Upper lobe of left lung (tissue), 6 donors: ENCODE results near the gene VPS18. TPM values are rescaled to one million over a fixed set of nuclear protein-coding genes. Genes with fewer than 3 reads are reported as not detected.
A peak's percentile ranks its signal among the peaks of the same experiment; 100 is the strongest.

Source experiments
- ATAC-seq, 2 donors: fragments of 200-7000 bp; cut with Tn5 transposase; one replicate each; pipeline ENCODE4 v1.9.1; 2022; ENCODE audit warnings: mild to moderate bottlenecking in 2 of 2, moderate library complexity in 2 of 2; ENCODE audit not compliant: low FRiP score in 2 of 2
- DNase-seq, 2 donors: peaks; one replicate each; pipeline ENCODE4 v3.0.0-alpha.2; 2019 to 2020
- H3K27ac ChIP-seq, 4 donors: fragments of 200-600 bp; sonication (generic); one replicate each; pipeline ENCODE4 v1.5.1; 2016 to 2019
- H3K27me3 ChIP-seq, 4 donors: fragments of 200-600 bp; sonication (generic); one replicate each; pipeline ENCODE4 v1.5.1; 2017 to 2019
- H3K36me3 ChIP-seq, 4 donors: fragments of 200-600 bp; sonication (generic); one replicate each; pipeline ENCODE4 v1.5.1; 2016 to 2019
- H3K4me1 ChIP-seq, 4 donors: fragments of 200-600 bp; sonication (generic); one replicate each; pipeline ENCODE4 v1.5.1; 2018 to 2019
- H3K4me3 ChIP-seq, 4 donors: fragments of 200-600 bp; sonication (generic); one replicate each; pipeline ENCODE4 v1.5.1; 2017 to 2019; ENCODE audit warnings: mild to moderate bottlenecking in 2 of 4, moderate library complexity in 1 of 4
- H3K9me3 ChIP-seq, 4 donors: fragments of 200-600 bp; sonication (generic); one replicate each; pipeline ENCODE4 v1.5.1; 2018 to 2019
- EP300 ChIP-seq, 4 donors: sonication (generic); formaldehyde crosslinking; IDR thresholded peaks; one replicate each; pipeline ENCODE4 v1.5.1; 2017; ENCODE audit warnings: antibody characterized with exemption in 4 of 4, control low read depth in 2 of 4
- POLR2A ChIP-seq, 4 donors: fragments of 450-650 bp; IDR thresholded peaks; one replicate each; pipeline ENCODE4 v1.5.1; 2016 to 2017; ENCODE audit warnings: antibody characterized with exemption in 4 of 4, mild to moderate bottlenecking in 2 of 4
- POLR2AphosphoS5 ChIP-seq, 2 donors: sonication (generic); formaldehyde crosslinking; IDR thresholded peaks; one replicate each; pipeline ENCODE4 v1.5.1; 2017; ENCODE audit warnings: antibody characterized with exemption in 2 of 2
- WGBS, 2 donors: methylation state at CpG; one replicate each; pipeline ENCODE4 v1.1.5; 2017 to 2018; 5-methylcytosine and 5-hydroxymethylcytosine counted together
- total RNA-seq, 6 donors: library from RNA; depleted of rRNA in 4 of 6; stranded (reverse); fragments of >200 nt in 4 of 6; gene quantifications; one replicate each; pipeline versions ENCODE4 v1.1.0 to v1.2.1, GENCODE V29; 2016 to 2021
- TF ChIP-seq, protein P1 (sequence below), 6 experiments: fragments of 450-650 bp in 4 of 6; fragments of 200-600 bp in 2 of 6; sonication (generic) in 2 of 6; IDR thresholded peaks; one replicate each; pipeline ENCODE4 v1.5.1; 2016 to 2019; ENCODE audit warnings: antibody characterized with exemption in 6 of 6
- donor health status: DM: no; HTN: no; CAD: no; lungs with moderate emphysema.
- donor health status: DM: no; HTN: yes; CAD: no; lungs with severe emphysema.

VPS18 gene
- total RNA-seq, 6 donors from 2014 or later: 19.9 to 43.2 (median 29.2) TPM

DNA sequence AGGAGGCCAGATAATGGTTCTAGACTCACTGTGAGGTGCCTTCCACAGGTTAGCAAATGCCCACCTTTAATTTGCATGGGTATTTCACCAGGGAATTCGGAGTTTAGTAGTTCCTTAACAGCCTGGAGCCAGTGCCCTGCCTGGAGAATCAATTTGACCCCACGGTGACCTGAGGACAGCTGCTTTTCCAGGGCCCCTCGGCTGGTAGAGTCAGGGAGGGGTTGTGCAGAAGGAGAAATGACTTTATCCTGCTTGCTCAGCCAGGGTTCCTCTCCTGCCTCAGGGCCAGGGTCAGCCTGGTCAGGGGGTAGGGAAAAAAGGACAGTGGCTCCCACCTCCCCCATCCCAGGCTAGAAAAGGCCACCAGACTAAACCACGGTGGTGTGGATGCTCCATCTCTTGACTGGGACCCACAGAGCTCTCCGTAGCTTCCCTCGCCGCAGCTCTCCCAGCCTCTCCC is 46.8 kb downstream of the VPS18 start:
- peak overlapping the region in 3 of 4 donors; percentile 46 to 69 (median 64) for H3K4me3 ChIP-seq
- H3K36me3 ChIP-seq: peaks cover 0 to 18% (median 0%) of the 10 kb centered on the region in 4 donors
- TF ChIP-seq POLR2A (IDR thresholded peaks at IDR 0.05): no peak
- no peak for TF ChIP-seq EP300 (IDR thresholded peaks at IDR 0.05)
- TF ChIP-seq POLR2AphosphoS5 (IDR thresholded peaks at IDR 0.05): no peak
- TF ChIP-seq, protein P1, sequence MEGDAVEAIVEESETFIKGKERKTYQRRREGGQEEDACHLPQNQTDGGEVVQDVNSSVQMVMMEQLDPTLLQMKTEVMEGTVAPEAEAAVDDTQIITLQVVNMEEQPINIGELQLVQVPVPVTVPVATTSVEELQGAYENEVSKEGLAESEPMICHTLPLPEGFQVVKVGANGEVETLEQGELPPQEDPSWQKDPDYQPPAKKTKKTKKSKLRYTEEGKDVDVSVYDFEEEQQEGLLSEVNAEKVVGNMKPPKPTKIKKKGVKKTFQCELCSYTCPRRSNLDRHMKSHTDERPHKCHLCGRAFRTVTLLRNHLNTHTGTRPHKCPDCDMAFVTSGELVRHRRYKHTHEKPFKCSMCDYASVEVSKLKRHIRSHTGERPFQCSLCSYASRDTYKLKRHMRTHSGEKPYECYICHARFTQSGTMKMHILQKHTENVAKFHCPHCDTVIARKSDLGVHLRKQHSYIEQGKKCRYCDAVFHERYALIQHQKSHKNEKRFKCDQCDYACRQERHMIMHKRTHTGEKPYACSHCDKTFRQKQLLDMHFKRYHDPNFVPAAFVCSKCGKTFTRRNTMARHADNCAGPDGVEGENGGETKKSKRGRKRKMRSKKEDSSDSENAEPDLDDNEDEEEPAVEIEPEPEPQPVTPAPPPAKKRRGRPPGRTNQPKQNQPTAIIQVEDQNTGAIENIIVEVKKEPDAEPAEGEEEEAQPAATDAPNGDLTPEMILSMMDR (IDR thresholded peaks at IDR 0.05): no peak
- peak overlapping the region; percentile 89 to 93 (median 91) for H3K27ac ChIP-seq
- H3K9me3 ChIP-seq: no peaks in the 10 kb centered on the region
- 15% methylated on average over 4 to 7 of the region's 7 CpGs for WGBS, 2 donors
- ATAC-seq (no peak), DNase-seq (no peak)
- peaks cover 55 to 65% (median 60%) of the 10 kb centered on the region in 4 donors for H3K4me1 ChIP-seq
- no peaks in the 10 kb centered on the region for H3K27me3 ChIP-seq

DNA sequence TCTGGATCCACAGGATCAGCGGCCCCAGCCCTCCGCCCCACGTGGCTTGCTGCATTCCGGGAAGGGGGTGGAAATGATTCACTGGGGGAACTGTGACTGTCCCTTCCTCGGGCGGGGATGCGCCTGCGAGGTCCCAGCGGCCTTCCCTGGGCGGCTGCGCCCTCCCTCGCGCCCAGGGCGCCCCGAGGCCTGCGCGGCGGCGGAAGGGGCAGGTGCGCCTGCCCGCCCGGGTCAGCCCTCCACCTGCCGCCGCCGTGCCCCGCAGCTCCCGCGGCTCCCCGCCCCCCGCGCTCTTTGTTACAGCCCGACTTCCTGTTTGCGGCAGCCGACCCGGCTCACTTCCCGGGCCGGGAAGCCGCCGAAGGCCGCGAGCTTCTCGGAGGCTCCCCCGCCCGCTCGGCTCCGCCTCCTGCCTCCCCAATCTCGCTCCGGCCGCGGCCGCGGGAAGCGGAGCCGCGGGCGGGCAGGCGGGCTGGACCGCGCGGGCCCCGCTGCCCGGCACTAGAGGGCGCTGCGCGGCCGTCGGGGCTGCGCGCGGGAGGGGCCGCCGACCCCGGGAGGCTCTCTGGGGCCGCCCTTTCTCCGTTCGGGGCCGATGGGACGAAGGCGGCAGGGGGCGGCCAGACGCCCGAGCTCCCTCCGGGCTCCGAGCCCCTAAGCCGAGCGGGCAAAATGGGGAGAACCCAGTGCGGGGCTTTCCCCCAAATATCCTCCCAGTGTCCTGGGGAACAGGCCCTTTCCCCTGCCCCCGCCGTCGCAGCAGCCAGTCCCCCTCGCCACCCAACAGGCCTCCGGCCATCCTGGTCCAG is 47.5 kb downstream of the VPS18 start:
- H3K27ac ChIP-seq: peak overlapping the region; percentile 89 to 93 (median 91)
- 2% methylated on average over 35 of the region's 92 CpGs; no CpG with 5 or more reads in 1 of the 2 donors for WGBS, 2 donors
- H3K9me3 ChIP-seq: no peaks in the 10 kb centered on the region
- ATAC-seq (peak; percentile 86 to 96), DNase-seq (peak; percentile 81 to 96)
- no peaks in the 10 kb centered on the region for H3K27me3 ChIP-seq
- H3K36me3 ChIP-seq: peaks cover 0 to 13% (median 0%) of the 10 kb centered on the region in 4 donors
- peaks cover 48 to 59% (median 55%) of the 10 kb centered on the region in 4 donors for H3K4me1 ChIP-seq
- peak overlapping the region; percentile 46 to 69 (median 55) for H3K4me3 ChIP-seq
- TF ChIP-seq, protein P1 (IDR thresholded peaks at IDR 0.05): peak; percentile 91 to 98 (median 95)
- peak in 1 of 4 donors; percentile 46 for TF ChIP-seq EP300 (IDR thresholded peaks at IDR 0.05)
- peak in 2 of 4 donors; percentile 55 to 76 for TF ChIP-seq POLR2A (IDR thresholded peaks at IDR 0.05)
- TF ChIP-seq POLR2AphosphoS5 (IDR thresholded peaks at IDR 0.05): peak; percentile 69 to 77

DNA sequence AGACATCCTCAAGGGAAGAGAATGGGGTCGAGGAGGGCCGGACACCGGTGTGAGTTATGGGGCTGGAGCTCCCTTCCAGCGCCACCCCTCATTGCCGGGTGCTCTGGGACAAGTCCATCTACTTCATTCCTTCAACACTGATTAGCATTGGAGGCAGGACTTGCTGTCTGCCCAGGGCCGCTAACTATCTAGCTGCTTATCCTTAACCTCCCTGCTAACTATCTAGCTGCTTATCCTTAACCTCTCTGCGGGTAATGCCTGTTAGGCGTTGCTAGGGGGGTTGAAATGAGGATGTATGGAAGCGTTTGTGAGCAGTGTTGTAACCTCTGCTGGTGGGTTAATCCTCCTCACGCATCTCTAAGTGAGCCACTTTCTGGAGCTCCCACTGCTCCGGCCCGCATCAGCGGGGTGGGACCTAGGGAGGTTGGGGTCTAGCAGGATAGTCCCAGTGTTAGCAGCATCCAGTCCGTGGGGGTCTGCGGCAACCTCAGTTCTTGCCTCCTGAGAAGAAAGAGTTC is 48.1 kb downstream of the VPS18 start:
- peaks cover 43 to 52% (median 49%) of the 10 kb centered on the region in 4 donors for H3K4me1 ChIP-seq
- H3K36me3 ChIP-seq: peaks cover 0 to 6% (median 0%) of the 10 kb centered on the region in 4 donors
- no peaks in the 10 kb centered on the region for H3K27me3 ChIP-seq
- ATAC-seq (no peak), DNase-seq (no peak)
- H3K9me3 ChIP-seq: no peaks in the 10 kb centered on the region
- peak overlapping the region; percentile 89 to 93 (median 91) for H3K27ac ChIP-seq
- WGBS, 2 donors: 14 to 30% methylated on average over 11 to 15 of the region's 15 CpGs
- peak in 1 of 2 donors; percentile 3 for TF ChIP-seq POLR2AphosphoS5 (IDR thresholded peaks at IDR 0.05)
- TF ChIP-seq EP300 (IDR thresholded peaks at IDR 0.05): no peak
- H3K4me3 ChIP-seq: peak overlapping the region; percentile 46 to 69 (median 55)

DNA sequence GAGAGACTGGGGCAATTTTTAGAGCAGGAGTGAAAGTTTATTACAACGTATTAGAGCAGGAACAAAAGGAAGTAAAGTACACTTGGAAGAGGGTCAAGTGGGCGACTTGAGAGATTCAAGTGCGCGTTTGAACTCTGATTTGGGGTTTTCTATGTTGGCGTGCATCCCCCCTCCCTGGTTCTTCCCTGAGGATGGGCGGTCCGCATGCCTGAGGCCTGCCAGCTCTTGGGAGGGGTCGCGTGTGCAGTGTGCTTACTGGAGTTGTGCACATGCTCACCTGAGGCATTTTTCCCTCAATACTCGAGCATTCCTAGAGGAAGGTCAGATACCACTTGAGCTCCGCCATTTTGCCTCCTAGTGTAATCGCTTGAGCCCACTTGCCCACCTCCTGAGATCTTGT is 48.6 kb downstream of the VPS18 start:
- no peak for DNase-seq
- Histone ChIP-seq H3K36me3 (peaks cover 0 to 5% (median 0%) of the 10 kb centered on the region in 4 donors), H3K4me3 (peak overlapping the region in 3 of 4 donors; percentile 46 to 69 (median 64)), H3K4me1 (peaks cover 38 to 48% (median 44%) of the 10 kb centered on the region in 4 donors), H3K27ac (peak overlapping the region; percentile 89 to 93 (median 91)), H3K27me3 (no peaks in the 10 kb centered on the region), H3K9me3 (no peaks in the 10 kb centered on the region)
- ATAC-seq: peak in 1 of 2 donors; percentile 39
- WGBS, 2 donors: 44 to 64% methylated on average over 12 of the region's 12 CpGs
- TF ChIP-seq POLR2AphosphoS5 (IDR thresholded peaks at IDR 0.05): peak in 1 of 2 donors; percentile 3
- TF ChIP-seq, protein P1 (IDR thresholded peaks at IDR 0.05): no peak

DNA sequence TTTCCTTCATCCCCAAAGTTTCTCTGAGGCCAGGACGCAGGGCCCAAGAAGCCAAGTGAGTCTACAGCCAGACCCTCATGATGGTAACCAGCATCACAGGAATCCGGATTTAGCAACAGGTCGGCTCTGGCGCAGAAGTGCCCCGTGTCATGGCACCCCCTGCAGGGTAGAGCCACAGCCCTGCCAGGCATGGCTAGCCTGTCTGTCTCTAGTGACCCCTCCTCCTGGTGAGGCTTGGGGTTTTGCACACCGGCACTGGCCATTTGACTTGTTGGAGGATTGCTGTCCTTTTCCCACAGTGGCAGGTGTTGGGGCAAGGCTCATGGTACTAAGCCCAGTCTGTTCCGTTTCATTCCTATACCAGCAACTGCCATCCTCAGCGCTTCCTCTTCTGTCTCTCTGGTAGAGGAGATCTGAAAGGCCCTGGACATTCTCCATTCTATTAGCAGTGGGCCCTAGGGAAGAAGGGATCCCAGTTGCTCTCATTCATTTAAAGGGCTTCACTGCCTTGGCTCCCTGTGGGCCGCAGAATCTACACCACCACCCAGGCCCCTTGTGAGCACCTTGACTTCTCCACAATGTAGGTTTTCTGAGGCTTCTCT is 49.6 kb downstream of the VPS18 start:
- Histone ChIP-seq H3K4me3 (no peak overlapping the region), H3K9me3 (no peaks in the 10 kb centered on the region), H3K27ac (peak overlapping the region; percentile 1 to 93 (median 90)), H3K4me1 (peaks cover 30 to 40% (median 37%) of the 10 kb centered on the region in 4 donors), H3K27me3 (no peaks in the 10 kb centered on the region), H3K36me3 (no peaks in the 10 kb centered on the region)
- ATAC-seq: no peak
- WGBS, 2 donors: 84 to 96% methylated on average over 7 to 9 of the region's 9 CpGs
- TF ChIP-seq EP300 (IDR thresholded peaks at IDR 0.05): no peak
- TF ChIP-seq POLR2AphosphoS5 (IDR thresholded peaks at IDR 0.05): no peak
- TF ChIP-seq, protein P1 (IDR thresholded peaks at IDR 0.05): no peak
- TF ChIP-seq POLR2A (IDR thresholded peaks at IDR 0.05): no peak
- no peak for DNase-seq
